Fibroblast of lung (primary cell): Measurements from ENCODE around the gene GNPTAB.

Experiments used
- EZH2 ChIP-seq: IDR thresholded peaks from 2 replicates; pipeline ENCODE4 v1.5.1; 2012; ENCODE audit warnings: low read length, control low read depth, mild to moderate bottlenecking; ENCODE audit errors: missing control alignments
- TF ChIP-seq, protein P1 (sequence below), 2 donors: IDR thresholded peaks in 1 of 2; conservative IDR thresholded peaks in 1 of 2; 1 replicate in 1 of 2; 2 replicates in 1 of 2; pipeline ENCODE4 v1.5.1; 2011 to 2012; ENCODE audit warnings: low read length in 2 of 2, control low read depth in 1 of 2, inconsistent platforms in 1 of 2, low read depth in 1 of 2, mild to moderate bottlenecking in 1 of 2

DNA sequence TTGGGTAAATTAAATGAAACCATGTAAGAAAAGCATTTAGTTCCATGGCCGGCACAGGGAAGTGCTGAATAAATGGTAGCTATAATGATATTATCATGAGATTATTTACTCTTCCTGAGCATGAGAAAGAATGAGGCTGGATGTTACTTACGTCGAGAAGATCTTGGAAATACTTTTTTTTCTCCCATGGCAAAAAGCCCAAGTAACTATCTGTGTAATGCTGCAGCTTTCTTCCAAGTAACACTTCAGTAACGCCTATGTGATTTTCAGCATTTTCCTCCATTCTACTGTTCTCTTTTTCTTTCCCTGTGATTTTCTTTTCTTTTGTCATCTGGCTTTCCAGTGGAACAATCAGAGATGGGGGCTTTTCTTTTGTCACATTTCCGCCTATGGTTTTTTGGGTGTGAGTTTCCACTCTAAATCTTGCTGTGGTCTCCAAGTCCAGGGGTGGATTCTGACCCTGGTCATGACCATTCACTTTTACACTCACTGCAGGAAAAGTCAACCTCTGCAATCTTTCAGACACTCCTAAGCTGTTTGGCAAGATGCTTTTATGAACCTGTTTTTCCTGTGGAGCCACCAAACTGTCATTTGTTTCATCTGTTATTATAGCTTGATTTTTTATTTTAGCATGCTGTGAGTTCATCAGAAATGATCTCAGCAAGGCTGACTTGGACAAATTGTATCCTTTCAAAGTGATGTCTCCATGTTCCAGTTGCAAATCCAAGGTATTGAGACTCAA is 66.5 kb downstream of the GNPTAB start:
- TF ChIP-seq, protein P1, sequence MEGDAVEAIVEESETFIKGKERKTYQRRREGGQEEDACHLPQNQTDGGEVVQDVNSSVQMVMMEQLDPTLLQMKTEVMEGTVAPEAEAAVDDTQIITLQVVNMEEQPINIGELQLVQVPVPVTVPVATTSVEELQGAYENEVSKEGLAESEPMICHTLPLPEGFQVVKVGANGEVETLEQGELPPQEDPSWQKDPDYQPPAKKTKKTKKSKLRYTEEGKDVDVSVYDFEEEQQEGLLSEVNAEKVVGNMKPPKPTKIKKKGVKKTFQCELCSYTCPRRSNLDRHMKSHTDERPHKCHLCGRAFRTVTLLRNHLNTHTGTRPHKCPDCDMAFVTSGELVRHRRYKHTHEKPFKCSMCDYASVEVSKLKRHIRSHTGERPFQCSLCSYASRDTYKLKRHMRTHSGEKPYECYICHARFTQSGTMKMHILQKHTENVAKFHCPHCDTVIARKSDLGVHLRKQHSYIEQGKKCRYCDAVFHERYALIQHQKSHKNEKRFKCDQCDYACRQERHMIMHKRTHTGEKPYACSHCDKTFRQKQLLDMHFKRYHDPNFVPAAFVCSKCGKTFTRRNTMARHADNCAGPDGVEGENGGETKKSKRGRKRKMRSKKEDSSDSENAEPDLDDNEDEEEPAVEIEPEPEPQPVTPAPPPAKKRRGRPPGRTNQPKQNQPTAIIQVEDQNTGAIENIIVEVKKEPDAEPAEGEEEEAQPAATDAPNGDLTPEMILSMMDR (conservative IDR thresholded peaks at IDR 0.05 in 1 of 2, IDR thresholded peaks at IDR 0.05 in 1 of 2; ENCODE audit: low read depth in 1 of 2, low read length in 2 of 2) = no peak
- TF ChIP-seq EZH2 = no peak
